HG03469 (cell line): ENCODE data around the gene TRERF1.

Source experiments
- ATAC-seq: cut with Tn5 transposase; IDR thresholded peaks from one replicate; pipeline ENCODE4 v1.9.1; 2021; ENCODE audit warnings: mild to moderate bottlenecking, moderate library complexity, moderate number of reproducible peaks; ENCODE audit not compliant: unreplicated experiment

Gene TRERF1

GRCh38 chr6:42287756-42288155 is 164.0 kb downstream of the TRERF1 start:
- no peak for ATAC-seq

- no peak for ATAC-seq
These were observed 170.2 kb downstream of the TRERF1 start for GRCh38 chr6:42281570-42281969.

- ATAC-seq, result no peak
These were observed 170.7 kb downstream of the TRERF1 start for GRCh38 chr6:42280966-42281533.

- ATAC-seq, result no peak
These were observed 171.6 kb downstream of the TRERF1 start for GRCh38 chr6:42279966-42280629.

GRCh38 chr6:42279144-42279781 is 172.5 kb downstream of the TRERF1 start:
- ATAC-seq, result no peak

GRCh38 chr6:42278131-42278853 is 173.4 kb downstream of the TRERF1 start:
- ATAC-seq, result no peak

GRCh38 chr6:42276034-42276890 is 175.5 kb downstream of the TRERF1 start:
- ATAC-seq, result no peak

GRCh38 chr6:42275376-42276033 is 176.2 kb downstream of the TRERF1 start:
- no peak for ATAC-seq

- ATAC-seq, result no peak
These were observed 176.8 kb downstream of the TRERF1 start for GRCh38 chr6:42274898-42275297.

- ATAC-seq, result no peak
These were observed 179.6 kb downstream of the TRERF1 start for GRCh38 chr6:42271834-42272805.

- peak; percentile 23 for ATAC-seq
These were observed 181.7 kb downstream of the TRERF1 start for GRCh38 chr6:42269974-42270510.

GRCh38 chr6:42269553-42269952 is 182.2 kb downstream of the TRERF1 start:
- ATAC-seq, result peak; percentile 83

GRCh38 chr6:42268835-42269204 is 182.9 kb downstream of the TRERF1 start:
- ATAC-seq, result no peak

GRCh38 chr6:42268016-42268834 is 183.5 kb downstream of the TRERF1 start:
- no peak for ATAC-seq

GRCh38 chr6:42266538-42266937 is 185.2 kb downstream of the TRERF1 start:
- no peak for ATAC-seq

GRCh38 chr6:42264852-42265390 is 186.8 kb downstream of the TRERF1 start:
- ATAC-seq, result no peak

- ATAC-seq, result no peak
These were observed 187.4 kb downstream of the TRERF1 start for GRCh38 chr6:42264162-42264851.
